GM21717 (cell line): Measurements from ENCODE around the gene SUN5.
"Not testable (repeated sequence)": the region's sequence is repeated elsewhere in the genome, so short reads cannot be mapped to it uniquely, and the experiment has no call there.

Experiments
- ATAC-seq: cut with Tn5 transposase; IDR thresholded peaks from one replicate; pipeline ENCODE4 v1.9.1; 2021; ENCODE audit warnings: mild to moderate bottlenecking, moderate library complexity; ENCODE audit not compliant: unreplicated experiment

SUN5 gene

DNA sequence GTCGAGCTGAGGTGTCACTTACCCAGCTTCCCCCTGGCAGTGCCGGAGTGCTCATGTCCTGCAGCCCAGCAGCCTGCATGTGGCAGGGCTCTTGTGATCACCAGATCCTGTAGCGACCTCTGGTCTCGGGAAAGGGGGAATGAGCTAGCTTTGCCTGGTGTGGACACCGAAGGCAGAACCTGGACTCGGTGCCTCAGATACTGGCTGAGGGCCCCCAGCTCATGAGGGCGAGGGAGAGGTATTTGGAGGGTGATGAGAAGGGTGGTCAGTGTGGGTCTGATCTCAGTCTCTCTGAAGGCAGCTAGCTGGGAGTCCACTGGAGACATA is 26.3 kb downstream of the SUN5 start:
- ATAC-seq = no peak

GRCh38 chr20:32977281-32978008 is 26.8 kb downstream of the SUN5 start:
- no peak for ATAC-seq

DNA sequence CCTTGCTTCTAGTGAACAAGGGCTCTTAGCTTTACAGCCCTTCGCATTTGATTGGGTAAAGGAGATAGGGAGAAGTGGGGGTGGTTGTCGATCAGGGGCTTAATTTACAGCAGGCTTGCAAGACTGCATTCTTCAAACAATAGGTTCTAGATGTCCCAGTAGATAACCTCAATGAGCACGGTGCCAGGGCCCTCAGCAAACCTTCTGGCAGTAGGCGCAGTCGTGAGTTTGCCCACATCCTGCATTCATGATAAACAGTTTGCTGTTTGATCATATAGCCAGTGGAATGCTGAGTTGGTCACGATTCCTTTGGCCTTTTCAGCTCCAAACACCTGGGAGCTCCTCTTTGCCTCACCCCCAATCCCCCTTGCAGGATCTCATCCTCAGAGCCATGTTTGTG is 27.5 kb downstream of the SUN5 start:
- ATAC-seq = no peak

DNA sequence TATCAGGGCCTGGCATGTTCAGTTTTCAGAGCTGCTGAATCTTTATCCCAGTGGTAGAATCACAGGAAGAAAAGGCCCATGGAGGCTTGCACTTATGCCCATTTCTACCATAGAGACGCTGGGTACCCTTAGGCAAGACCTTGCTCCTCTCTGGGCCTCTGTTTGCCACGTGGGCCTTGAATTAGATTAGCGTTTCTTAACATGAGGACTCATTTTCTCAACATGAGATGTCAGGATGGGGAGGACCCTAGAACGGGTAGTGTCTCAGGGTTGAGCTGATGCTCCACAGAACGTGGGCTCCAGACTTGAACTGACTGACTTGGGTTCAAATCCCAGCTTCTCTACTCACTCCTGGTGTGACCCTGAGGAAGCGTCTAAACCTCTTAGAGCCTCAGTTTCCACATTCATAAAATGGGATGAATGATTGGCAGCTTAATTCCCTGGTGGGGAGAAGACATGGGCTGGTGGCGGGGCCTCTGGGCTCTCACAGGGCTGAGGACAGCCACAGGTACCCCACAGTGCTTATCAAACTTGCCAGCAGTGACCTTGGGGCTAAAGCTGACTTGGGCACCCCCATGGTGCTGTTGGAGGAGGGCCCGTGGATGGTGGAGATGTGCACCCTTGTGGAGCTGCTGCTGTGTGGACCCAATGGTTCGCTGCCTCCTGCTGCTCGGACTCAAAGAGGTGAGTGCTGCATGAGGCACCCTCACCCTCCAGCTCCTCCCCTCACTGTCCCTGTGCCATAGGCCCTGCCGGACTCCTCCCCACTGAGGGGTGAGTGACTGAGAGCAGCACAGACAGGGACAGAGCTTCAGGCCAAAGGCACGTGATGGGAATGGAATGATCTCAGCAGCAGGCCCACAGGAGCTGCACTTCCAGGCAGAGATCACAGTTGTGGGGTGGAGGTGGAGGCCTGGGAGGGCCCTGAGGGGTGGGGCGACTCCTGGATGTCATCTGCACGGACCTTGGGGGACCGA is 28.2 kb downstream of the SUN5 start:
- no peak for ATAC-seq

- ATAC-seq = not testable (repeated sequence)
These were observed 29.1 kb downstream of the SUN5 start for GRCh38 chr20:32975121-32975520.

DNA sequence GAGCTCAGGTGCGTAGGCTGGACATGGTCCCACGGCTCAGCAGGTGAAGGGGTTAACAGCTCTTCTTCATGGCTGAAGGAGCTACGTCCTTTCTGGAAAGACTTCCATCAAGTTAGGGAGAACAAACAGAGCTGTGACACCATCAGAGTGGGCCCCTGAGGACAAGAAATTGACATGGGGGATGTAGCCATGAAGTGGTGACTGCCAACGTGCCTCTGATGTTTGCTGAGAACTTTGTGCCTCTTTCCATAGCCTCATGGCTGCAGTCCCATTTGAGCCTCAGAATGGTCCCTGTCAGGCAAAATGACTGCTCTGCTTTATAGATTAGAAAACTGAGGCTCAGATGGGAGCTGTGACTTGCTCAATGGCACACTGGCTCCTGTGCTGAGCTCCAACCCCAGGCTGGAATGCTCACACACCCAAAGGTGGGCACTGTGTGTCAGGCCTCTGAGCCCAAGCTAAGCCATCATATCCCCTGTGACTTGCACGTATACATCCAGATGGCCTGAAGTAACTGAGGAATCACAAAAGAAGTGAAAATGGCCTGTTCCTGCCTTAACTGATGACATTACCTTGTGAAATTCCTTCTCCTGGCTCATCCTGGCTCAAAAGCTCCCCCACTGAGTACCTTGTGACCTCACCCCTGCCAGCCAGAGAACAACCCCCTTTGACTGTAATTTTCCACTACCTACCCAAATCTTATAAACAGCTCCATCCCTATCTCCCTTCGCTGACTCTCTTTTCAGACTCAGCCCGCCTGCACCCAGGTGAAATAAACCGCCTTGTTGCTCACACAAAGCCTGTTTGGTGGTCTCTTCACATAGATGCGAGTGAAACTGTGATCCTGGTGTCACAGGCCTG is 29.8 kb downstream of the SUN5 start:
- not testable (repeated sequence) for ATAC-seq

DNA sequence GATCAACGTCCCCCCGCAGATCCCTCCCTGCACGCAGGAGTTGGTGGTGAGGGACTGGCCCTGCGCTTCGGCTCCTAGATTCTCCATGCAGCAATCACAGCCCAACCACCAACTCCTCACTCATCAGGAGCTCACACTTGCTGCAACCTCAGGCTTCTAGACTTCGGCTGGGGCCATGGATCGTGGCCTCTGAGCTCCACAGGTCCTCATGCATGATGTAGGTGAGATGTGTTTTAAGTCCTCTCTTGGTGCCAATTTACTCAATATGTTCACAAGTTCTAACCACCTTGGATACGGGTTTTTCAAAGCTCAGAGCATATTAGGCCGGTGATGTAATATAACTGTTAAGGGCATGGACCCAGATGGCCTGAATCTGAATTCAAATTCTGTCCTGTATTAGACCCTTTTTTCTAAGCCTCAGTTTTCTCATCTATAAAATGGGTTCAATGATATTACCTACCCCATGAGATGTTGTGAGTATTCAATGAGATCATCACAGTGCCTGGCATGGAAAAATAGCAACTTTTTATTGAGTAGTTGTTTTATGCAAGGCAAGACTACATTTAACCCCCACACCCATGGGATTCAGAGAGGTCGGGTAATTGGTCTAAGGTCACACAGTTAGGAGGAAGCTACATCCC is 31.0 kb downstream of the SUN5 start:
- no peak for ATAC-seq

GRCh38 chr20:32972181-32973076 is 31.8 kb downstream of the SUN5 start:
- peak; percentile 80 for ATAC-seq

GRCh38 chr20:32971703-32972161 is 32.5 kb downstream of the SUN5 start:
- peak; percentile 16 for ATAC-seq

- no peak for ATAC-seq
These were observed 33.3 kb downstream of the SUN5 start for GRCh38 chr20:32970973-32971300.

DNA sequence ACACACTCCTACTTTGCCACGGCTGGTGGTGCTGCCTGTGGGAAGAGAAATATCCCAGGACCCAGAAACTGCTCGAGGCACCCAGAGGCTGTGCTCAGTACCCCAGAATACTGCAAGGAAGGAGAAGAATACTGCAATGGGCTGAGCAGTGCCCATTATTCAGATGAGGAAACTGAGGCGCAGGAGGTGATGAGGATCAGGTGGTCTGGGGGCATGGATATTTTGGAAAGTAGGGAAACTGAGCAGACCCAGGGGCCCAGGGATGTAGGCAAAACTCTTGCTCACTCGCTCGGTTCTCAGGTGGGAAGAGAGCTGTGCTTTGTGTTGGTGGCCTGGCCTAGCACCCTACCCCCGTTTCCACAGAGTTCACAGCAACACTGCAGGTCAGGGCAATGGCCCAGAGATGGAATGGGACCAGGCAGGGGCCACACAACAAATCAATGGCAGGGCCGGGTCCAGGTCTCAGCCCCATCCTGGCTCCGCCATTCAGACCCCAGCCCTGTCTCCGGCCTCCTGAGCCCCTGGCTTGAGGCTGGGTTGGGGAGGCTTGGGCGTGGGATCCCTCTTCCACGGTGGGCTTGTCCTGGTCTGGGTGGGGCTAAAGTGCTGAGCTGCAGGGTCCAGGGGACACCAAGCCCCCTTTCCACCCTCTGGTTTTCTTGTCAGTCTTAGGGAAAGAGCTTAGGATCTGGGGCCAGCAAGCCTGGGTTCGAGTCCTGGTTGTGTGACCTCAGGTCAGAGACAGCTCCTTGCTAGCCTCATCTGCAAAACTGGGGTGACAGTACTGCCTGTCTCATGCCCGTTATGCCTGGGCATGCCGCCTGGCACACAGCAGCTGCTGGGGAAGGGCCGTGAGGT is 33.9 kb downstream of the SUN5 start:
- ATAC-seq = no peak

DNA sequence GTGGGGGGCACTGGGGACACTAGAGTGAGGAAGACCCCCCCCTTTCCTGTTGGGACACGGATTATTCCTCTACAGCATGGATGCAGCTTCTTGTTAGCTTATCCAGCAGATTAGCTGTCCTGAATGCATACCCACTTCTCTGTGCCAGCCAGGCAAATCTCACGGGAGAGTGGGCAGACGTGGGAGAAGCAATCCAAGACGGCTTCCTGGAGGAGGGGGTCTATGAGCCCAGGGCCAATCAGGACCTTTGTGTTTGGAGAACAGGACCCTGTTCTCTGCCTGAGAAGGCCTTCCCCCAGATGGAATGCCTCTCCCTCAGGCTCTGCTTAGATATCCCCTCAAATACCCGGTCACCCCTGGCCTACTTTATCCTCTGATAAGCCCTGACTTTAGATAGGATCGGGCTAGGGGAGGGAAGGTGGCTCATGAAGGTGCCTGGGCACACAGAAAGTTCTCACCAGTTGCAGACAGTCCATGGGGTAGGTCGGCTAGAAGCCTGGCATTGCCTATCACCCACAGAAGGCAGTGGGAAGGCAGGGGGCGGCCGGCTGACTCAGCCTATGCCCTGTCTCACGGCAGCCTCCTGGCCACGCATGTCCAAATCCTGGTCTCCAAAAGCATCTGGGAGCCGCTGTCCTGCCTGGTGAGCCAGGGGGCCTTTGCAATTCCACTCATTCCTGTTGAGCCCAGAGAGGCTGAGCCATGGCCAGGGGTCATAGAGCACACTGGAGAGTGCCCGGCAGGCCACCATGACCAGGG is 34.7 kb downstream of the SUN5 start:
- ATAC-seq = no peak

DNA sequence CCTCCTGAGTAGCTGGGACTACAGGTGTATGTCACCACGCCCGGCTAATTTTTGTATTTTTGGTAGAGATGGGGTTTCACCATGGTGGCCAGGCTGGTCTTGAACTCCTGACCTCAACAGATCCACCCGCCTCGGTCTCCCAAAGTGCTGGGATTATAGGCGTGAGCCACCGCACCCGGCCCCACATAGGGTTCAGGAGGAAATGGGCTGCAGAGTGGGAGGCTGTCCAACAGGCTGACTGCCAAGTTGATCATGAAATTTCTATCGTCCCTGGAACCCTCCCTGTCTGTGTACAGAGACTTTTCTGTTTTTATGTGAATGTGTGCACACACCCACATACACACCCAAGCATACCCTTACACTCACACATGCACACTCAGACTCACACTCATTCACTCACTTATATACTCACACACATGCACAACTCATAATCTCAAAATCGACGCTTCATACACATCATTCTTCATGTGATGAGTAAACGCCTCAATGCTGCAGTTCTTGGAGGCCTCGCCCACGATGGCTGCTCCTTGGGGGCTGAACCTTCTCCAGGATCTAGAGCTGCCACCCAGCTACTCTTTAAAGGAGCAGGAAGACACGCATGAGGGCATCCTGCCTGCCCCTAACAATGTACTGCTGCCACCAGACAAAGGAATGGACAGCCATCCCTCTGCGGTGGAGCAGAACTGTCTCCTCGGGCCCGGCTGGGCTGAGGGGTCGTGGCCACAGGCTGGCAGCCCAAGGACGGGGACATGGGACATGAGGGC is 35.6 kb downstream of the SUN5 start:
- no peak for ATAC-seq

- no peak for ATAC-seq
These were observed 36.2 kb downstream of the SUN5 start for GRCh38 chr20:32967961-32968457.

DNA sequence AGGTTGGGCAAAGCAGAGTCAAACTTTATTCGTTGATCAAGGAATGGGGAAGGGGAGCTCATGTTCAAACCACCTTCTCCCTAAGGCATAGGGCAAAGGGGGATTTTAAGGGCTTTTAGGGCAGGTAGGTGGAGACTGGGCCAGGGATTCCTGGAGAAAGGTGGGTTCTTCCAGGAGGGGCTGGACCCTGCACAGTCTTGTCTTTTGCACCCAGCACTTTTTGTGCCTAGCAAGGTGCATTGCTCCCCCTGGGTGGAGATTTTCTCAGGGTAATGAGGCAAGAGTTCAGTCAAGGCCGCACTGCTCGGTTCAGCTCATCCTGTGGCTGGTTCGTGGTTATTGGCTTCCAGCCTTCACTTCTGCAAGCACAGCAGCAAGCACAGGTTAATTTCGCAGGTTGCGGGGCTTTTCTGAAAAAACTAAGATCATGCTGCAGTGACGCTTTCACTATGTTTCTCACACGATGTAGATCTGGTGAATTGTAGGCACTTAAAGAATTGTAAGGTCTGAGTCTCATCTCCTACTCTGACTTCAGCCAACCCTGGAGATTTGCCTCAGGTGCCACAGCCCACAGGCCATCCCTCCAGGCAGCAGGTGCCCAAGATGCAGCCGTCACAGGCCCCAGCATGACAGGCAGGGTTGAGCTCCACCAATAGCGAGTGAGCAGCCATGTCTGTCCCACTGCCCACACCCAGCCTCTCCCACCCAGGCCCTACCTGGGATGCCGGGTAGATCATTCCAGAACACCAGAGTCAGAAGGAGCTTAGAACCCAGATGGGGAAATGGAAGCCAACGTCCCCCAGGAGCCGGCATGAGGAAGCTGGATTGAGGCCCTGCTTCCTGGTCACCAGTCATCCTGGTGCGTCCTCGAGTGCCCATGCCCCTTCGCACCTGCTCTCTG is 37.1 kb downstream of the SUN5 start:
- no peak for ATAC-seq

DNA sequence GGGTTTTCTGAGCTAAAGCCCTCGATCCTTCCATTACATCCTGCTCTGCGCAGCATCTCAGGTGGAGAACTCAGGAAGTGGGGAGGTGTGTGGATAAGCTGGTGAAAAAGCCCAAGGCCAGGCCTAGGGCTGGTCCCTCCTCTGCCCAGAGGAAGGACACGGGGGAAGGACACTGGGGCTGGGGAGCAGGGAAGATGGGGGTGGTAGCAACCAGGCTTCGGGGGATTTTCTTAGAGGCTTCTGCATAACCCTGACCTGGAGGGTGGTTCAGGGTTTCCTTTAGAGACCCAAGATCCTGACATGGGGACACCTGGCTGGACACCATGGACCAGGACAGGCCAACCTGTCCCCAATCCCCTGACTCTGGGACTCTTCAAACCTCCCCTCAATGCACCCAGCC is 37.9 kb downstream of the SUN5 start:
- no peak for ATAC-seq
